ENCODE results near the gene CATSPERE. TPM values are rescaled to one million over a fixed set of nuclear protein-coding genes. Genes with fewer than 3 reads are reported as not detected.
A peak's percentile ranks its signal among the peaks of the same experiment; 100 is the strongest.

The CATSPERE gene
- total and polyA plus RNA-seq, 9 of the 15 experiments (the other 6 are each of a cell fraction or from before 2014, with no cell fraction given), result 0.06 to 0.16 (median 0.09) TPM; not detected in 3

DNA sequence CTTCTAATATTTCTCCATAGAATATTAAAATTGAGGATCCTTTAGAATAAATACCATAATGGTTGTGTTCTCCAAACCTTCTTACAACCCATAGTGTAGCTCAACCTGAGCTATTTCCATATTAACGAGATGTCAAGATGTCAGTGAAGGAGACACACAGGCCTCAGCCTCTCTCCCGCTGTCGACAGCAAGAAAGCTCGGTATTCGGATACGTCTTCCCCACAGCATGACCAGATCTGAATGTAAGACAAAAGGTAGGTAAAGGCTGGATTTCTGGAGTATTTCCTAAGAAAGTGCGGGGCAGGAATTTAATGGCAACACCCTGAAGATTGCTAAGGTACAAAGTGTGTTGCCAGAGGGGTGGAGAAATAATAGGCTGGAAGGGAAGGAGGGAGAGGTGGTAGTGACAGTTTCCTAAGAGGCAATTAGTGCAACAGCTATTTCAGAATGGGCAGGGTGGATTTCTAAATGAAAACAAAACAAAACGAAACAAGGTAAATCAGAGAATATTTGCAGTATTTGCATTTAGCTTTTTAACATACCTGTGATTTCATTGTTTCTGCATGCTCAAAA, 11.1 kb upstream of the CATSPERE start (continued):
- TF ChIP-seq SIN3A (IDR thresholded peaks at IDR 0.05; ENCODE audit: borderline replicate concordance in 2 of 2, control insufficient read depth in 1 of 2, low read depth in 2 of 2, low read length in 2 of 2) (peak in 1 of 2 experiments; percentile 18; a peak in 1 of 4 replicates), FOXK2 (conservative IDR thresholded peaks at IDR 0.05 in 1 of 2, IDR thresholded peaks at IDR 0.05 in 1 of 2; ENCODE audit: low read depth in 2 of 2) (0 out of 4 replicates have a peak, but pooled peaks of 1 of the 2 experiments have one; percentile 15), HDGF (IDR thresholded peaks at IDR 0.05) (peak; percentile 73; the same call in 1 of the 2 replicates), ZFX (CRISPR knock-in tag; IDR thresholded peaks at IDR 0.05) (peak; percentile 44), KAT7 (CRISPR knock-in tag; IDR thresholded peaks at IDR 0.05; ENCODE audit: borderline replicate concordance) (0 out of 2 replicates have a peak, but pooled peaks have one; percentile 21), ARID2 (IDR thresholded peaks at IDR 0.05) (peak; percentile 9; the same call in 1 of the 2 replicates), GABPB1 (CRISPR knock-in tag; IDR thresholded peaks at IDR 0.05) (0 out of 2 replicates have a peak, but pooled peaks have one; percentile 16), HOXB6 (CRISPR knock-in tag; IDR thresholded peaks at IDR 0.05; ENCODE audit: borderline replicate concordance) (no peak)
- TF ChIP-seq, protein P1, sequence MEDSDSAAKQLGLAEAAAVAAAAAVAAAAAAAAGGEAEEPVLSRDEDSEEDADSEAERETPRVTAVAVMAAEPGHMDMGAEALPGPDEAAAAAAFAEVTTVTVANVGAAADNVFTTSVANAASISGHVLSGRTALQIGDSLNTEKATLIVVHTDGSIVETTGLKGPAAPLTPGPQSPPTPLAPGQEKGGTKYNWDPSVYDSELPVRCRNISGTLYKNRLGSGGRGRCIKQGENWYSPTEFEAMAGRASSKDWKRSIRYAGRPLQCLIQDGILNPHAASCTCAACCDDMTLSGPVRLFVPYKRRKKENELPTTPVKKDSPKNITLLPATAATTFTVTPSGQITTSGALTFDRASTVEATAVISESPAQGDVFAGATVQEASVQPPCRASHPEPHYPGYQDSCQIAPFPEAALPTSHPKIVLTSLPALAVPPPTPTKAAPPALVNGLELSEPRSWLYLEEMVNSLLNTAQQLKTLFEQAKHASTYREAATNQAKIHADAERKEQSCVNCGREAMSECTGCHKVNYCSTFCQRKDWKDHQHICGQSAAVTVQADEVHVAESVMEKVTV (CRISPR knock-in tag; IDR thresholded peaks at IDR 0.05), result 0 out of 2 replicates have a peak, but pooled peaks have one; percentile 4
